Loucy (cell line): ENCODE measurements around the gene FAM20C.
"Not testable (repeated sequence)": the region's sequence is repeated elsewhere in the genome, so short reads cannot be mapped to it uniquely, and the experiment has no call there.

Experiments
- EZH2phosphoT487 ChIP-seq: fragments of 200-600 bp; IDR thresholded peaks from 2 replicates; pipeline ENCODE4 v1.6.1; 2018; ENCODE audit warnings: antibody characterized with exemption, mild to moderate bottlenecking, moderate library complexity, borderline replicate concordance
- TF ChIP-seq, protein P1 (sequence below): fragments of 200-600 bp; sonication (generic); conservative IDR thresholded peaks from 2 replicates; pipeline ENCODE4 v1.5.1; 2014; ENCODE audit warnings: mild to moderate bottlenecking, antibody characterized with exemption, low read length

DNA sequence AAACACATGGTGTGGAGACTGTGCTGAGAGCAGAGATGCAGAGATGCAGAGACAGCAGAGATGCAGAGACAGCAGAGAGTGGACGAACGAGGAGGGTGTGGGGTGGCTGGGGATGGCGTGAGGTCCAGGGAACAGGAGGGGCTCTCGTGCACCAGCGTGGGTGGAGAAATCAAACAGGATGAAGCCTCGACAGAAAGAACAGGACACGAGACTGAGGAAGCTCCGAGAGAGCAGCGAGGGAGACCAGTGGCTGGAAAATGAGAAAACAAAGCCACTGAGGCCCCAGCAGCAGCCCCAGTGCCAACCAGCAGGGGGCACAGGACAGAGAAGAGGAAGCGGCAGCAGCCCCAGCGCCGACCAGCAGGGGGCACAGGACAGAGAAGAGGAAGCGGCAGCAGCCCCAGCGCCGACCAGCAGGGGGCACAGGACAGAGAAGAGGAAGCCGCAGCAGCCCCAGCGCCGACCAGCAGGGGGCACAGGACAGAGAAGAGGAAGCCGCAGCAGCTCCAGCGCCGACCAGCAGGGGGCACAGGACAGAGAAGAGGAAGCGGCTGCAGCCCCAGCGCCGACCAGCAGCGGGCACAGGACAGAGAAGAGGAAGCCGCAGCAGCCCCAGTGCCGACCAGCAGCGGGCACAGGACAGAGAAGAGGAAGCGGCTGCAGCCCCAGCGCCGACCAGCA, 70.4 kb downstream of the FAM20C start:
- not testable (repeated sequence) for TF ChIP-seq EZH2phosphoT487
- TF ChIP-seq, protein P1, sequence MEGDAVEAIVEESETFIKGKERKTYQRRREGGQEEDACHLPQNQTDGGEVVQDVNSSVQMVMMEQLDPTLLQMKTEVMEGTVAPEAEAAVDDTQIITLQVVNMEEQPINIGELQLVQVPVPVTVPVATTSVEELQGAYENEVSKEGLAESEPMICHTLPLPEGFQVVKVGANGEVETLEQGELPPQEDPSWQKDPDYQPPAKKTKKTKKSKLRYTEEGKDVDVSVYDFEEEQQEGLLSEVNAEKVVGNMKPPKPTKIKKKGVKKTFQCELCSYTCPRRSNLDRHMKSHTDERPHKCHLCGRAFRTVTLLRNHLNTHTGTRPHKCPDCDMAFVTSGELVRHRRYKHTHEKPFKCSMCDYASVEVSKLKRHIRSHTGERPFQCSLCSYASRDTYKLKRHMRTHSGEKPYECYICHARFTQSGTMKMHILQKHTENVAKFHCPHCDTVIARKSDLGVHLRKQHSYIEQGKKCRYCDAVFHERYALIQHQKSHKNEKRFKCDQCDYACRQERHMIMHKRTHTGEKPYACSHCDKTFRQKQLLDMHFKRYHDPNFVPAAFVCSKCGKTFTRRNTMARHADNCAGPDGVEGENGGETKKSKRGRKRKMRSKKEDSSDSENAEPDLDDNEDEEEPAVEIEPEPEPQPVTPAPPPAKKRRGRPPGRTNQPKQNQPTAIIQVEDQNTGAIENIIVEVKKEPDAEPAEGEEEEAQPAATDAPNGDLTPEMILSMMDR = not testable (repeated sequence)
